OCI-LY7 (cell line): ENCODE data around the gene EML3.

Experiments used
- CTCF ChIP-seq: fragments of 200-600 bp; sonication (generic); conservative IDR thresholded peaks from 2 replicates; pipeline ENCODE4 v1.5.1; 2014; ENCODE audit warnings: mild to moderate bottlenecking, antibody characterized with exemption, low read length, moderate library complexity, mixed read lengths
- EZH2phosphoT487 ChIP-seq: fragments of 200-600 bp; sonication (generic); IDR thresholded peaks from 2 replicates; pipeline ENCODE4 v1.6.1; 2018; ENCODE audit warnings: low read depth, borderline replicate concordance, mild to moderate bottlenecking, mixed run types, antibody characterized with exemption, low read length, moderate library complexity, mixed read lengths

GRCh38 chr11:62553839-62554361 lies 58.7 kb downstream of the EML3 start:
- TF ChIP-seq CTCF (no peak), EZH2phosphoT487 (no peak)
